K562 (cell line): ENCODE data around the gene E2F1. TPM values are rescaled to one million over a fixed set of nuclear protein-coding genes. Genes with fewer than 3 reads are reported as not detected.

ENCODE experiments used
- ETS2 ChIP-seq: IDR thresholded peaks from 2 replicates; pipeline ENCODE4 v1.6.1; 2016; ENCODE audit warnings: borderline replicate concordance, missing genetic modification characterization, mild to moderate bottlenecking, moderate library complexity, missing compliant biosample characterization; ENCODE audit not compliant: poor library complexity, severe bottlenecking
- GATAD2B ChIP-seq: fragments of 450-650 bp; IDR thresholded peaks from 2 replicates; pipeline ENCODE4 v1.6.1; 2017; ENCODE audit warnings: mild to moderate bottlenecking, borderline replicate concordance
- GMEB1 ChIP-seq: fragments of 250-450 bp; sonication (Bioruptor Pico); IDR thresholded peaks from 2 replicates; pipeline ENCODE4 v1.4.0; 2020; ENCODE audit warnings: mild to moderate bottlenecking
- HSF4 ChIP-seq: fragments of 250-450 bp; sonication (Bioruptor Pico); IDR thresholded peaks from 2 replicates; pipeline ENCODE4 v2.1.2; 2022; ENCODE audit warnings: mild to moderate bottlenecking, moderate library complexity, borderline replicate concordance
- MXI1 ChIP-seq: IDR thresholded peaks from 2 replicates; pipeline ENCODE4 v1.6.1; 2011; ENCODE audit warnings: low read depth, mild to moderate bottlenecking, improper control_type of control experiment, low read length
- POLR3A ChIP-seq: IDR thresholded peaks from 2 replicates; pipeline ENCODE4 v1.6.1; 2011; ENCODE audit warnings: borderline replicate concordance, mild to moderate bottlenecking, moderate library complexity; ENCODE audit not compliant: insufficient read length, insufficient read depth; ENCODE audit errors: extremely low read depth
- PRMT5 ChIP-seq: sonication (generic); formaldehyde crosslinking; IDR thresholded peaks from 2 replicates; pipeline ENCODE4 v1.5.0; 2020; ENCODE audit warnings: missing genetic modification reagents
- XRCC3 ChIP-seq: fragments of 450-650 bp; IDR thresholded peaks from 2 replicates; pipeline ENCODE4 v1.6.1; 2017; ENCODE audit warnings: mild to moderate bottlenecking, moderate library complexity
- ZBTB8A ChIP-seq: fragments of 450-650 bp; IDR thresholded peaks from 2 replicates; pipeline ENCODE4 v1.6.1; 2018; ENCODE audit warnings: mild to moderate bottlenecking, moderate library complexity; ENCODE audit not compliant: partially characterized antibody
- ZNF740 ChIP-seq, 3 experiments: fragments of 200-800 bp in 1 of 3; sonication (Bioruptor generic) in 1 of 3; sonication (generic) in 1 of 3; formaldehyde crosslinking in 1 of 3; IDR thresholded peaks; 2 replicates each; pipeline versions ENCODE4 v1.6.1 to v1.8.0; 2016 to 2022; ENCODE audit warnings: mild to moderate bottlenecking in 2 of 3, missing compliant biosample characterization in 2 of 3, missing genetic modification characterization in 2 of 3, missing genetic modification reagents in 1 of 3
- polyA plus RNA-seq, 8 experiments: library from polyadenylated mRNA; depleted of rRNA in 4 of 8; stranded (reverse) in 5 of 8; unstranded in 3 of 8; fragments of >200 nt; fragmentation: Nextera tagmentation in 2 of 8; fragmentation: Illumina TruSeq in 1 of 8; extraction: Ambion mirVana in 2 of 8; extraction: Trizol in 1 of 8; gene quantifications; 2 replicates each; pipeline versions ENCODE4 v1.2.1 to v1.2.3, GENCODE V29; 2011 to 2014; ENCODE audit warnings: inconsistent platforms in 1 of 8, missing spikeins in 1 of 8
- total RNA-seq, 7 experiments: library from RNA; depleted of rRNA in 6 of 7; stranded (reverse); fragments of >200 nt in 6 of 7; fragmentation: Illumina TruSeq in 2 of 7; extraction: Trizol in 2 of 7; gene quantifications; 2 replicates each; pipeline versions ENCODE4 v1.2.1 to v1.2.3, GENCODE V29; 2011 to 2021; ENCODE audit warnings: low replicate concordance in 1 of 7
- TF ChIP-seq, protein P1 (sequence below), 2 experiments: fragments of 450-650 bp; IDR thresholded peaks; 2 replicates each; pipeline ENCODE4 v1.6.1; 2016; ENCODE audit warnings: mild to moderate bottlenecking in 2 of 2, borderline replicate concordance in 1 of 2, low read depth in 1 of 2, moderate library complexity in 1 of 2
- TF ChIP-seq, protein P2 (sequence below): fragments of 250-450 bp; sonication (Bioruptor Pico); IDR thresholded peaks from 2 replicates; pipeline ENCODE4 v1.4.0; 2020; ENCODE audit warnings: borderline replicate concordance

Gene E2F1
- total and polyA plus RNA-seq, 9 of the 15 experiments (the other 6 are each of a cell fraction or from before 2014, with no cell fraction given) = 0.14 to 30.6 (median 13.1) TPM

- peak; percentile 43 for TF ChIP-seq GMEB1
- TF ChIP-seq GATAD2B = peak; percentile 88
- TF ChIP-seq POLR3A = no peak
- TF ChIP-seq MXI1 = no peak
- no peak for TF ChIP-seq ETS2 (tag)
- TF ChIP-seq, protein P1, sequence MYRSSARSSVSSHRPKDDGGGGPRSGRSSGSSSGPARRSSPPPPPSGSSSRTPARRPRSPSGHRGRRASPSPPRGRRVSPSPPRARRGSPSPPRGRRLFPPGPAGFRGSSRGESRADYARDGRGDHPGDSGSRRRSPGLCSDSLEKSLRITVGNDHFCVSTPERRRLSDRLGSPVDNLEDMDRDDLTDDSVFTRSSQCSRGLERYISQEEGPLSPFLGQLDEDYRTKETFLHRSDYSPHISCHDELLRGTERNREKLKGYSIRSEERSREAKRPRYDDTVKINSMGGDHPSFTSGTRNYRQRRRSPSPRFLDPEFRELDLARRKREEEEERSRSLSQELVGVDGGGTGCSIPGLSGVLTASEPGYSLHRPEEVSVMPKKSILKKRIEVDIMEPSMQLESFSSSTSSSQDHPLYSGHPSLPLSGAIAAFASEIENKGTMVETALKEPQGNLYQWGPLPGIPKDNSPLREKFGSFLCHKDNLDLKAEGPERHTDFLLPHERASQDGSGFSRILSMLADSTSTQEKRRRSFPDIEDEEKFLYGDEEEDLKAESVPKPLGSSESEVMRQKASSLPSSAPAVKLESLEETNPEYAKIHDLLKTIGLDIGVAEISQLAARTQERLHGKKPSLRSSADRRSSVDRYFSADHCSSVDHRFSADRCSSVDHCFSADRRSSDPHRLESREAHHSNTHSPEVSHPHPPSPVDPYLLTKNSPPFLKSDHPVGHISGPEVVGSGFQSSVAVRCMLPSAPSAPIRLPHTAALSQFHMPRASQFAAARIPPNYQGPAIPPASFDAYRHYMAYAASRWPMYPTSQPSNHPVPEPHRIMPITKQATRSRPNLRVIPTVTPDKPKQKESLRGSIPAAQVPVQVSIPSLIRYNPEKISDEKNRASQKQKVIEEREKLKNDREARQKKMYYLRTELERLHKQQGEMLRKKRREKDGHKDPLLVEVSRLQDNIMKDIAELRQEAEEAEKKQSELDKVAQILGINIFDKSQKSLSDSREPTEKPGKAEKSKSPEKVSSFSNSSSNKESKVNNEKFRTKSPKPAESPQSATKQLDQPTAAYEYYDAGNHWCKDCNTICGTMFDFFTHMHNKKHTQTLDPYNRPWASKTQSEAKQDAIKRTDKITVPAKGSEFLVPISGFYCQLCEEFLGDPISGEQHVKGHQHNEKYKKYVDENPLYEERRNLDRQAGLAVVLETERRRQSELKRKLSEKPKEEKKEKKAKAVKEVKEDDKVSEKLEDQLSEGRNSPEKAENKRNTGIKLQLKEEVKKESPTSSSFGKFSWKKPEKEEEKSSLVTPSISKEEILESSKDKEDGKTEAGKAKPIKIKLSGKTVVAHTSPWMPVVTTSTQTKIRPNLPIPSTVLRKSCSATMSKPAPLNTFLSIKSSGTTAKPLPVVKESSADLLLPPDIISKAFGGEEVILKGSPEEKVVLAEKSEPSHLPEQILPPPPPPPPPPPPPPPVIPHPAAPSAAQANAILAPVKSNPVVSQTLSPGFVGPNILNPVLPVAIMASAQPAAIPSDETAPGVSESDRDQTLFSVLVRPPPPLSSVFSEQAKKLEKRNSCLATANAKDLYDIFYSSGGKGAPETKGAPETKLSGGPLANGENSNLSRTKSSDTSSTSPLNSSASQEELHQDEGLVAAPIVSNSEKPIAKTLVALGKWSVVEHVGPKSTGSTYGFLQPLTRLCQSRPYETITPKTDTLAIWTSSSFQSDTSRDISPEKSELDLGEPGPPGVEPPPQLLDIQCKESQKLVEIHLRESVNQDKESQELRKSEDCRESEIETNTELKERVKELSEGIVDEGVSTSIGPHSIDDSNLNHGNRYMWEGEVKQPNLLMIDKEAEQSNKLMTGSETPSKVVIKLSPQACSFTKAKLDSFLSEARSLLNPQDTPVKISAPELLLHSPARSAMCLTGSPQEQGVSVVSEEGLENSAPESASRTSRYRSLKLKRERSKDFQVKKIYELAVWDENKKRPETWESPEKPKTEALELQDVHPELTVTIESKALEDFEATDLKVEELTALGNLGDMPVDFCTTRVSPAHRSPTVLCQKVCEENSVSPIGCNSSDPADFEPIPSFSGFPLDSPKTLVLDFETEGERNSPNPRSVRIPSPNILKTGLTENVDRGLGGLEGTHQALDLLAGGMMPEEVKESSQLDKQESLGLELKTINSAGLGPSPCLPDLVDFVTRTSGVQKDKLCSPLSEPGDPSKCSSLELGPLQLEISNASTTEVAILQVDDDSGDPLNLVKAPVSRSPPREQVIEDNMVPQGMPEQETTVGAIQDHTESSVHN (IDR thresholded peaks at IDR 0.05; ENCODE audit: borderline replicate concordance in 1 of 2, low read depth in 1 of 2) = no peak
- no peak for TF ChIP-seq PRMT5 (CRISPR knock-in tag)
- TF ChIP-seq HSF4 = no peak
- no peak for TF ChIP-seq XRCC3
- no peak for TF ChIP-seq ZBTB8A
- TF ChIP-seq, protein P2, sequence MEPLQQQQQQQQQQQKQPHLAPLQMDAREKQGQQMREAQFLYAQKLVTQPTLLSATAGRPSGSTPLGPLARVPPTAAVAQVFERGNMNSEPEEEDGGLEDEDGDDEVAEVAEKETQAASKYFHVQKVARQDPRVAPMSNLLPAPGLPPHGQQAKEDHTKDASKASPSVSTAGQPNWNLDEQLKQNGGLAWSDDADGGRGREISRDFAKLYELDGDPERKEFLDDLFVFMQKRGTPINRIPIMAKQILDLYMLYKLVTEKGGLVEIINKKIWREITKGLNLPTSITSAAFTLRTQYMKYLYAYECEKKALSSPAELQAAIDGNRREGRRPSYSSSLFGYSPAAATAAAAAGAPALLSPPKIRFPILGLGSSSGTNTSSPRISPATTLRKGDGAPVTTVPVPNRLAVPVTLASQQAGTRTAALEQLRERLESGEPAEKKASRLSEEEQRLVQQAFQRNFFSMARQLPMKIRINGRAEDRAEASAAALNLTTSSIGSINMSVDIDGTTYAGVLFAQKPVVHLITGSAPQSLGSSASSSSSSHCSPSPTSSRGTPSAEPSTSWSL (CRISPR knock-in tag) = no peak
- TF ChIP-seq ZNF740 (CRISPR knock-in tag; IDR thresholded peaks at IDR 0.05) = no peak
- TF ChIP-seq ZNF740 (tag; IDR thresholded peaks at IDR 0.05) = no peak
Measured at GRCh38 chr20:33674294-33675135, 11.7 kb downstream of the E2F1 start, which contains the start of gene NECAB3 (continued).
